Measurements from ENCODE around the gene SHANK1.

Gene SHANK1

DNA sequence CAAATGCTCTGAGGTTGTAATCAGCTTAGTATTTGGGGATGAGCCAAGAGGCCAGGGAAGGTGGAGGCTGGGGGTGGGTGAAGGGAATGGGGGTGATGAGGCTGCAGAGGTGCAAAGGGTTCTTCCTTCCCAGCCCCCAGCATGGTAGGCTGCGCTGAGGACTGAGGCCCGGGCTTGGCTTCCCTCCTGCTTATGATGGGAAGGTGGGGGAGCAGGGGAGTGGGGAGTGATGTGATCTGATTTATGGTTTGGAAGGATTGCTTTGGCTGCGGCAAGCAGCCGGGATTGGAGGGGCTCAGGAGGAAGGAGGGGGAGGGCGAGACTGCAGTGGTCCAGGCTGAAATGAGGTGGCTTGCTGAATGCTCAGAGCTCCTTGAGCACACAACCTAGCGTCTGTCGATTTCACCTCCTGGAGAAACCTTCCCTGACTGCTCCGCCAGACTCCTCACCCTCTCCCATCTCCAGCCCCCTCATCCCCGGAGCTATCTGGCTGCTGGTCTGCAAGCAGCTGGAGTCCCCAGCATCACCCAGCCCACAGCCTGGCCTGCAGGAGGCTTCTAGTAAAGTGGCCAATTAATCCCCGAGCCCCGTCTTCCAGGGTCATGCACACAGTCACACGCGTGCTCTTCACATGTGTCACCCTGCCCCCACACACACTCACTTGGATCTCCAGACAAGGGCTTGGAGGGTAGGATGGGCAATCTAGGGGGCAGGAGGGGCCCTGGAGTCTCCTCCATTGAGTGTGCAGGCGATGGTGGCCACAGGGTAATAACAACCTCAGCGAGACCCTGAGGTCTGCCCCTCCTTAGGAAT, 2.8 kb upstream of the SHANK1 start:
- no peak for TF ChIP-seq CTCF (IDR thresholded peaks at IDR 0.05)

GRCh38 chr19:50721441-50722137, 2.0 kb upstream of the SHANK1 start:
- TF ChIP-seq CTCF (IDR thresholded peaks at IDR 0.05): no peak

- TF ChIP-seq CTCF (IDR thresholded peaks at IDR 0.05): no peak
Measured at GRCh38 chr19:50720921-50721381, 1.3 kb upstream of the SHANK1 start.

- TF ChIP-seq CTCF (IDR thresholded peaks at IDR 0.05): no peak
Measured at GRCh38 chr19:50720181-50720920, 749 bp upstream of the SHANK1 start.

DNA sequence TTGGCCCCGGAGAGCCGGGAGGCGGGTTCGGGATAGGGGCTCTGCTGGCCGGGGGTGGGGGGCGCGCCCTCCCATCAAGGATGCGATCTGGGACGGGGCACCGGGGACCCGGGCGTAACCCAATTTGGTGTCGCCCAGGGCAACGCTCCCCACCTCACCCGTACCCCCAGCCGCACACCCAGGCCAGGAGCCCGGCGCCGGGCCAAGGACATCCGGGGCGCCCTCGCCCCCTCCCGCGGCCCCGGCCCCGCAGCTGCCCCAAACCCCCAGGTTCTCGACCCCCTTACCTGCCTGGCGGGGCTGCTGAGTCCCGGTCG, 525 bp downstream of the SHANK1 start:
- no peak for TF ChIP-seq CTCF (IDR thresholded peaks at IDR 0.05)

DNA sequence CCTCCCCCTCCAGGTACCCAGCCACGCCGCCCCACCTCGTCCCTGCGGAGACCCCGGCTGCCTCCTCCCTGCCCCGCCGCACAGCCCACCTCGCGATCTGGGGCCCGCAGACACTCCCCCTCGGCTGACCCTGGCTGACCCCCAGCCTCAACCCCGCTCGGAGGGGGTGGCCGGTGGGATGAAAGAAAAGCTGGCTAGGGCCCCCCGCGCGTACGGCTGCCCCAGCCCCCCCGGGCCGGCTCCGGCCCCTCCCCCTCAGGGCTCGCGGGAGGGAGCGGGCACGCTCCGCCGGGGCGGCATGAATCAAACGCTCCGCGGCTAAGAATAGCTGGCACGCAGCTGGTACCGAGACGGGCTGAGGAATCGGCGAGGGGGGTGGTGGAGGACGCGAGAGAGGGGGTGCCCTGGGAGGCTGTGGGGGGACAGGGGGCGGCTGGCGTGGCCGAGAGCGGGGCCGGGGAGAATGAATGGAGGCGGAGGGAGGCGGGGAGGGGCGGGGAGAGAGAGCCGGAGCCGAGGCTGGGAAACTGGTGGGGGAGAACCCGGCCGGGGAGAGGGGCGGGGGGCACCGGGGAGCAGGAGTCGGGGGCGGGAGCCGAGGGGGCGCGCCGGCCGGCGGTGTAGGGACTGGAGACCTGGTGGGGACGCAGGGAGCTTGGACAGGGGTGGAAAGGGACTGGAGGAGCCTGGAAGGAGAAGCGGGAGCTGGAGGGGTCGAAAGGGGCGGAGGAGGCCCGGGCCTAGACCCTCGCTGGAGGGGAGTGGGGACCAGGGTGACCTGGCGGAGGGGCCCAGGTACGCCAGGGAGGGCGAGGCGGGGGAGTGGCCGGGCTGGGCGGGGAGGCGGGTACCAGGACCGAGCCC, 1.1 kb downstream of the SHANK1 start:
- no peak for TF ChIP-seq CTCF (IDR thresholded peaks at IDR 0.05)

DNA sequence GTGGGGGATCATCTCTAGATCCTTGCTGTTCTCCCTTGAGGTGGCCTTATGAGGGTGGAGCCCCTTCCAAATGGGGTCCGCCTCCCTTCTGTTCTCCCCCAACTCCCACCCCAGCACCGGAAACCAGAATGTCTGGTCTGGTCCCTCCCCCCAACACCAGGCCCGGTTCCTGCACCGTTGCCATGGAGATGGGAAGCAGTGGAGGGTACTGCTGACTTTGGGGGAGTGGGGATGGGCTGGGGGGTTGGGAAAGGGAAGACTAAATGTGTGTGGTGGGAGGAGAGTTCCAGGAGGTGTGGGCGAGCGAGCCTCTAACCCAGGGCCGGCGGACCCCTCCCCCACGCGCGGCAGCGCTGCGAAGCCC, 1.7 kb downstream of the SHANK1 start:
- TF ChIP-seq CTCF (IDR thresholded peaks at IDR 0.05): no peak

Measured in LNCAP (cell line).